ENCODE results near the gene KANK3. TPM values are rescaled to one million over a fixed set of nuclear protein-coding genes. Genes with fewer than 3 reads are reported as not detected.

The KANK3 gene
- total RNA-seq (2022; extraction: Qiagen RNA extraction; ENCODE audit: low read depth): 4.0 to 4.7 TPM (median 4.3 TPM) in 5 replicates

DNA sequence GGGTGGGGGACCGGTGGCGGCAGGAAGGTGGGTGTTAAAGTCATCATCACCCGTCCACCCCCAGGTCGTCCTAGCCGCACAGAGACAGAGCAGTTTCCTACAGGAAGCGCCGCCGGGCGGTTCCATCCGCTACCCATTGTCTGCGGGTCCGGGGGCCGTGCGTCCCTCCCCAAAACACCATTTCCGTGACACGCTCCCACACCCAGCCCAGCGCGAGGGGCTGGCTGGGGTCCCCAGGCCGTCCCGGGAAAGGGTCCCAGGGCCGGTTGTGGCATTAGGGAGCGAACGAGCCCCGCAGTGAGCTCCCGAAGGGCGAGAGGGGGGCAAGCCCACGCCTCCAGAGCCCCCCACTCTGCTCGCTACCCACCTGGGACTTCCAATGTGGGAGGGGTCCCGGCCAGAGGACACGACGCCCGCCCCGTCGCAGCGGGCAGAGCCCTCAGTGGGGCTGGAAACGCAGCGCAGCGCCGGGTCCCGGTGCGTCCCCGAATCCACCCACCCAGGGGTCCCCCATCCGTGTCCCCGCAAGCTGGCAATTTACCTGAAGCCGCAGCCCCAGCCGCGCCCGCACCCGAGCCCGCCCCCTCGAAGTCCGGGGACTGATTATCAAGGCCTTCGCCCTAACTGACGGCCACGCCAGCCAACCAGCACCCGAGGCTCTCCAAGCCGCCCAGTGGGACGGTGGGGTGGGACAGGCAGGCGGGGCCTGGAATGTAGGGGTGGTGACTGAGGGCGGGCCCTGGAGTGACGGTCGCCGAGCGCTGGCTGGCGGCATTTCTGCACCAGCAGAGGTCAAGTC, at the start of gene KANK3:
Gene KANK3 (minus strand): TSS at position 579 of the 799 bp plus-strand sequence. CDS start 5,434 bp downstream, outside the sequence.

DNA sequence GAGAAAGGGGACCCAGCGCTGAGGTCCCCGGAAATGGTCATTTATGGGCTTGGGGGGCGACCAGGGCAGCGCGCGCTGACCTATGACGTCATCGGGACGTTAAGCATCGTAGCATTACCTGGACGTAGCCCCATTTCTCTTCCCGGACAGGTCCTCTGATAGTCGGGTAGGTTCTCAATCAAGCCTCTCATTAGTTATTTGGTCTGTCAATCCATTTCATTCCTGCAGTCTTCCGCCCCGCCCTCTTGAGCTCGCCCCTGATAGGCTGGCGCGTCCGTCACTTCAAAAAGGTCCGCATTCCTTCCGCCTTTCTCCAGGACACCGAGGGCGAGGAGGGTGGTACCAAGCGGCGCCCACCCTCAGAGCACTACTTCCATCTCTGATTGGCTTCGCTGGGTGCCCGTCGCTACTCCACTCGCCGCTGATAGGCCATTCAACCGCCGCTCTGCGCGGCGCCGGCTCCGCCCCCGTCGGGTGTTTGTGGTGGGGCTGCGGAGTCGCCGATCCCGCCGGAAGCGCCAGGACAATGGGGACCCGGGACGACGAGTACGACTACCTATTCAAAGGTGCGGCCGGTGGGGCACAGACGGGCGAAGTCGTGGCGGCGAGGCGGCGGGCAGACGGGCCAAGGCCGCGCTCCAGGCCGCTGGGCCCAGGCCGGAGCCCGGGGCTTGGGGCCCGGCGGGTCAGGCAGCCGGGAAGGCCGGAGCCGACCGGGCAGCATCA, 47.0 kb upstream of the KANK3 start, which contains the start of gene RAB11B:
Gene RAB11B (plus strand): TSS at position 470 of the 726 bp plus-strand sequence. CDS start 57 bp downstream, at position 527.

DNA sequence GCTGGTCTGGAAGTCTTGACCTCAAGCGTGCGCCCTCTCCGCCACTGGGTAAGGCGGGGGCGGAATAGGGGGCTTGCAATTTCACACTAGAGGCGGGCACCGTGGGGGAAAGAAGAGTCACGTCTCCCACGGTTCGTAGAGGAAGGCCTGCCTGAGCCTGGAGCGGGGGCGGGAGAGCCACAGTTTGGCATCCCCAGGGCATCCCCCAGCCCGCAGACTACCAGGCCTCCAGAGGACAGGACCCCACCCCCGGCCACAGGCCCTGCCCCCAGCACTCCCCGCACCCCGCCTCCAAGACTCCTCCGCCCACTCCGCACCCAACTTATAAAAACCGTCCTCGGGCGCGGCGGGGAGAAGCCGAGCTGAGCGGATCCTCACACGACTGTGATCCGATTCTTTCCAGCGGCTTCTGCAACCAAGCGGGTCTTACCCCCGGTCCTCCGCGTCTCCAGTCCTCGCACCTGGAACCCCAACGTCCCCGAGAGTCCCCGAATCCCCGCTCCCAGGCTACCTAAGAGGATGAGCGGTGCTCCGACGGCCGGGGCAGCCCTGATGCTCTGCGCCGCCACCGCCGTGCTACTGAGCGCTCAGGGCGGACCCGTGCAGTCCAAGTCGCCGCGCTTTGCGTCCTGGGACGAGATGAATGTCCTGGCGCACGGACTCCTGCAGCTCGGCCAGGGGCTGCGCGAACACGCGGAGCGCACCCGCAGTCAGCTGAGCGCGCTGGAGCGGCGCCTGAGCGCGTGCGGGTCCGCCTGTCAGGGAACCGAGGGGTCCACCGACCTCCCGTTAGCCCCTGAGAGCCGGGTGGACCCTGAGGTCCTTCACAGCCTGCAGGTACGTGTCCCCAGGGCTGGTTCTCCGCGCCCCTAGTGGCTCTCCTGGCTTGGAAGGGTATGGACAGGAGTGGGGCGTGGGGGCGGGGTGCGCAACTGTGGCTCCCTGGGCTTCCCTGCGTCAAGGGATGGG, 21.0 kb upstream of the KANK3 start, which contains the start of gene ANGPTL4:
Gene ANGPTL4 (plus strand): TSS at position 353 of the 969 bp plus-strand sequence. CDS start 167 bp downstream, at position 520.

DNA sequence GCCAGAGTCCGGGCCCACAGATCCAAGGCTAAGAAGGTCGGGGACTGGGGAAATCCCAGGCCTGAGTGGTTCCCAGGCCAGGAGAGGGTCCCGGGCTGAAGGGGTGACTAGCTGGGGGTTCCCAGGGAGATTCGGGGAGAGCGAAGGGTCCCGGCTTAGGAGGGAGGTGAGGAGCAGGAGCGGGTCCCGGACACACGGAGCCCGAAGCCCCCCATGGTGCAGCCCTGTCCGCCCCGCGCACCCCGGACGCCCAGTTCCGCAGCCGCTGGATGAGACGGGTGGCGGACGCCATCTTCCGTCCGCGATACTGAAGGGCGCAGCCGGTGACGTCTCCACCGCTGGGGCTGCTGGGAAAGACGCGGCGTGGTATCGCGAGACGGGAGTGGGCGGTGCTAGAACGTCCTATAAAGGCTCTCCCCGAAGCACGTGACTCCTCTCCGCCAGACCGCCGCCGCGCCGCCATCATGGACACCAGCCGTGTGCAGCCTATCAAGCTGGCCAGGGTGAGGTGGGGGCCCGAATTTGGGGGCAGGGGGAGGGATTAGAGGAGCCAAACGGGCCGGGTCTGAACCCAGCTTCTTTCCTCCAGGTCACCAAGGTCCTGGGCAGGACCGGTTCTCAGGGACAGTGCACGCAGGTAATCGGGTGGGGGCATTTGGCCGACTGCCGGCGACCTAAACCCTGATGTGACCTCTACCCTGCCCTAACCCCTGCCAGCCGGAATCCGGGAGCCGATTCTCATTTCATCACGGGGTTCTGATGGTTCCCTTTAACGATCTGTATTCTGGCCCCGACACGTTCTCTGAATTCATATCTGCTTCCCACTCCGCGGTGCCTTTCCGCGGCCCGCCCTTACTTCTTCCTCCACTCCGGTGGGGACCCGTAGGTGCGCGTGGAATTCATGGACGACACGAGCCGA, 21.7 kb downstream of the KANK3 start, which contains the start of the genes NDUFA7 and RPS28:
Gene NDUFA7 (minus strand): TSS at position 309 of the 919 bp plus-strand sequence. CDS start 17 bp downstream, at position 292.
Gene RPS28 (plus strand): TSS at position 430 of the 919 bp plus-strand sequence. CDS start 35 bp downstream, at position 465.

DNA sequence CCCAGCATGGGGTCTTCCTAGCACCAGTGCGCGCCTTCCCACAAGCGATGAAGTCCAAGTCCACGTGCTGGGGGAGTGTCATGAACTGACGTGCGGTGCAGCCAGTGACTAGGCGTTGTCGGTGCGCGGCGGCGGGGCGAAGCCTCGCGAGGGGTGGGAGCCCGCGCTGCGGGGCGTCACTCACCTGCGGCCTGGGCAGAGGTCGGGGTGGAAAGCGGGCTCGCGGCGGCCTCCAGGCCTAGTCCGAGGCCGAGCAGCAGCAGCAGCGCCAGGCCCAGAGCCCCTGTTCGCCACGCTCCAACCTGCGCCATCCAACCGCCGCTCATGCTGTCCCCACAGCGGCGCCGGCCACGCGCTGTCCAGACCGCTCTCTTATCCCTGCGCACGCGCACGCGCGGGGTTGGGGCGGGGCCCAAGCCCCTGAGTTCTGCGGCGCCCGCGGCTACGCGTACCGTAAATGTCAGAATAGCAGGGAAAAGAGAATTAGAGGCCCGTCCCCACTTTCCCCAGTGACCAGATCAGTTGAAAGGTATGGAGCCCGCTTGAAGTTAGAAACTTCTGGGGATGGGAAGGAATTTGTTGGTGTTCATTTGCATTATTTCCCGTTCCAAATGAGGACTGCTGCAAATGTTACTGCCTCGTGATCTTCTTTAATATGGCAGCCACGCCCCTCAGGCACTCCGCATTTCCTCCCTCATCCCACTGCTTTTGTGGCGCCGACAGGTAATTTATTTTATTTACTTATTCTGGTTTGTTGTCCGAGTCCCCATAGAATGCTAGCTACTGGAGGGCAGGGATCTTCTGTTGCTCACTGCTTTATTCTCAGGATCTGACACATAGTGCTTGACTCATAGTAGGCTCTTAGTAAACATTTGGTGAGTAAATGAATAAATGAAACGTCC, 34.8 kb downstream of the KANK3 start, which contains the start of gene CD320:
Gene CD320 (minus strand): TSS at position 394 of the 902 bp plus-strand sequence. CDS start 68 bp downstream, at position 326.

Other genes starting within 250 kb of the KANK3 start
- not detected in 5 replicates for gene FBN3, start 193.7 kb downstream of the KANK3 start, total RNA-seq (2022; extraction: Qiagen RNA extraction; ENCODE audit: low read depth)
- gene CERS4, start 133.9 kb downstream of the KANK3 start, total RNA-seq (2022; extraction: Qiagen RNA extraction; ENCODE audit: low read depth): 2.6 to 3.0 TPM (median 2.8 TPM) in 5 replicates
- 59.2 to 102 TPM (median 95.8 TPM) in 5 replicates for gene CD320, start 34.9 kb downstream of the KANK3 start, total RNA-seq (2022; extraction: Qiagen RNA extraction; ENCODE audit: low read depth)
- 61.8 to 100 TPM (median 87.9 TPM) in 5 replicates for gene NDUFA7, start 21.9 kb downstream of the KANK3 start, total RNA-seq (2022; extraction: Qiagen RNA extraction; ENCODE audit: low read depth)
- gene RPS28, start 21.8 kb downstream of the KANK3 start, total RNA-seq (2022; extraction: Qiagen RNA extraction; ENCODE audit: low read depth): 389 to 881 TPM (median 855 TPM) in 5 replicates
- 148 to 236 TPM (median 180 TPM) in 5 replicates for gene ANGPTL4, start 20.9 kb upstream of the KANK3 start, total RNA-seq (2022; extraction: Qiagen RNA extraction; ENCODE audit: low read depth)
- 84.0 to 105 TPM (median 95.6 TPM) in 5 replicates for gene RAB11B, start 47.1 kb upstream of the KANK3 start, total RNA-seq (2022; extraction: Qiagen RNA extraction; ENCODE audit: low read depth)
- gene MARCHF2, start 70.0 kb upstream of the KANK3 start, total RNA-seq (2022; extraction: Qiagen RNA extraction; ENCODE audit: low read depth): 14.9 to 19.0 TPM (median 16.5 TPM) in 5 replicates
- 221 to 292 TPM (median 241 TPM) in 5 replicates for gene HNRNPM, start 101.7 kb upstream of the KANK3 start, total RNA-seq (2022; extraction: Qiagen RNA extraction; ENCODE audit: low read depth)
- gene PRAM1, start 159.4 kb upstream of the KANK3 start, total RNA-seq (2022; extraction: Qiagen RNA extraction; ENCODE audit: low read depth): 0.17 to 0.31 TPM (median 0.28 TPM) in 3 of 5 replicates, not detected in the others
- 14.2 to 19.0 TPM (median 17.5 TPM) in 5 replicates for gene ZNF414, start 170.9 kb upstream of the KANK3 start, total RNA-seq (2022; extraction: Qiagen RNA extraction; ENCODE audit: low read depth)
- 0.25 to 0.65 TPM (median 0.32 TPM) in 5 replicates for gene MYO1F, start 234.2 kb upstream of the KANK3 start, total RNA-seq (2022; extraction: Qiagen RNA extraction; ENCODE audit: low read depth)

Data from A549 treated with RU486 at 1 μM for 4 hours (cell line).